K562 (cell line): Measurements from ENCODE around the gene PTCH1.

Source experiments
- CTCF ChIP-seq, 3 experiments: IDR thresholded peaks in 2 of 3; conservative IDR thresholded peaks in 1 of 3; 2 replicates each; pipeline ENCODE4 v1.5.1; 2011 to 2012; ENCODE audit warnings: low read length in 3 of 3, mild to moderate bottlenecking in 3 of 3, control low read depth in 2 of 3, improper control_type of control experiment in 1 of 3, inconsistent platforms in 1 of 3, low read depth in 1 of 3, mixed read lengths in 1 of 3, moderate library complexity in 1 of 3; ENCODE audit not compliant: insufficient read depth in 2 of 3
- ESRRA ChIP-seq: fragments of 450-650 bp; IDR thresholded peaks from 2 replicates; pipeline ENCODE4 v1.6.1; 2014; ENCODE audit warnings: low read depth, mild to moderate bottlenecking, moderate library complexity, borderline replicate concordance
- JUND ChIP-seq, 2 experiments: IDR thresholded peaks; 2 replicates in 1 of 2; 3 replicates in 1 of 2; pipeline ENCODE4 v1.6.1; 2011; ENCODE audit warnings: borderline replicate concordance in 2 of 2, low read depth in 2 of 2, low read length in 2 of 2, improper control_type of control experiment in 1 of 2, missing biosample characterization in 1 of 2, missing genetic modification characterization in 1 of 2, missing genetic modification reagents in 1 of 2
- MXD1 ChIP-seq: fragments of 250-450 bp; sonication (Bioruptor Pico); IDR thresholded peaks from 2 replicates; pipeline ENCODE4 v1.8.0; 2021; ENCODE audit warnings: borderline replicate concordance, mild to moderate bottlenecking, moderate library complexity; ENCODE audit not compliant: poor library complexity, severe bottlenecking
- NCOA4 ChIP-seq: fragments of 450-650 bp; IDR thresholded peaks from 2 replicates; pipeline ENCODE4 v1.6.1; 2018; ENCODE audit warnings: mild to moderate bottlenecking; ENCODE audit not compliant: partially characterized antibody
- POLR2A ChIP-seq: fragments of 450-650 bp; conservative IDR thresholded peaks from 2 replicates; pipeline ENCODE4 v1.6.1; 2016
- SMC3 ChIP-seq: conservative IDR thresholded peaks from 2 replicates; pipeline ENCODE4 v1.6.1; 2011; ENCODE audit warnings: low read depth, low read length, improper control_type of control experiment; ENCODE audit not compliant: insufficient read depth
- YY1 ChIP-seq, 3 experiments: IDR thresholded peaks; 2 replicates each; pipeline ENCODE4 v1.6.1; 2011; ENCODE audit warnings: low read length in 2 of 3, mild to moderate bottlenecking in 2 of 3, moderate library complexity in 2 of 3, borderline replicate concordance in 1 of 3, control low read depth in 1 of 3, low read depth in 1 of 3; ENCODE audit not compliant: insufficient read depth in 3 of 3, insufficient replicate concordance in 2 of 3, control insufficient read depth in 1 of 3, insufficient read length in 1 of 3; ENCODE audit errors: extremely low read depth in 1 of 3
- ZNF778 ChIP-seq: fragments of 450-650 bp; formaldehyde crosslinking; IDR thresholded peaks from 2 replicates; pipeline ENCODE4 v1.4.0; 2020; ENCODE audit warnings: mild to moderate bottlenecking, moderate library complexity
- TF ChIP-seq, protein P1 (sequence below): sonication (generic); formaldehyde crosslinking; IDR thresholded peaks from 2 replicates; pipeline ENCODE4 v1.8.0; 2022; ENCODE audit warnings: missing genetic modification reagents, mild to moderate bottlenecking, borderline replicate concordance

GRCh38 chr9:95499847-95500246 lies 16.9 kb downstream of the PTCH1 start:
- no peak for TF ChIP-seq POLR2A
- no peak for TF ChIP-seq SMC3
- TF ChIP-seq CTCF (IDR thresholded peaks at IDR 0.05 in 2 of 3, conservative IDR thresholded peaks at IDR 0.05 in 1 of 3; ENCODE audit: insufficient read depth in 2 of 3, low read depth in 1 of 3, low read length in 3 of 3): no peak
- TF ChIP-seq JUND (IDR thresholded peaks at IDR 0.05; ENCODE audit: borderline replicate concordance, low read depth, low read length): no peak
- TF ChIP-seq JUND (tag; IDR thresholded peaks at IDR 0.05; ENCODE audit: borderline replicate concordance, low read depth, low read length): no peak
- TF ChIP-seq NCOA4: no peak
- TF ChIP-seq, protein P1, sequence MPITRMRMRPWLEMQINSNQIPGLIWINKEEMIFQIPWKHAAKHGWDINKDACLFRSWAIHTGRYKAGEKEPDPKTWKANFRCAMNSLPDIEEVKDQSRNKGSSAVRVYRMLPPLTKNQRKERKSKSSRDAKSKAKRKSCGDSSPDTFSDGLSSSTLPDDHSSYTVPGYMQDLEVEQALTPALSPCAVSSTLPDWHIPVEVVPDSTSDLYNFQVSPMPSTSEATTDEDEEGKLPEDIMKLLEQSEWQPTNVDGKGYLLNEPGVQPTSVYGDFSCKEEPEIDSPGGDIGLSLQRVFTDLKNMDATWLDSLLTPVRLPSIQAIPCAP (CRISPR knock-in tag): no peak
- no peak for TF ChIP-seq YY1 (IDR thresholded peaks at IDR 0.05; ENCODE audit: borderline replicate concordance in 1 of 3, control insufficient read depth in 1 of 3, extremely low read depth in 1 of 3, insufficient read depth in 3 of 3, insufficient read length in 1 of 3, insufficient replicate concordance in 2 of 3, low read depth in 1 of 3, low read length in 2 of 3)
- TF ChIP-seq ZNF778: no peak
- no peak for TF ChIP-seq ESRRA
- TF ChIP-seq MXD1 (CRISPR knock-in tag): no peak
